DMS153 treated with DMSO at 0.1 percent for 48 hours (cell line): Measurements from ENCODE around the gene CDIP1.

Experiments used
- DNase-seq: peaks from one replicate; lab custom pipeline; 2025; ENCODE audit not compliant: unreplicated experiment; lab: John Stamatoyannopoulos, UW

Gene CDIP1

GRCh38 chr16:4515611-4516233 is 22.9 kb downstream of the CDIP1 start:
- no peak for DNase-seq

DNA sequence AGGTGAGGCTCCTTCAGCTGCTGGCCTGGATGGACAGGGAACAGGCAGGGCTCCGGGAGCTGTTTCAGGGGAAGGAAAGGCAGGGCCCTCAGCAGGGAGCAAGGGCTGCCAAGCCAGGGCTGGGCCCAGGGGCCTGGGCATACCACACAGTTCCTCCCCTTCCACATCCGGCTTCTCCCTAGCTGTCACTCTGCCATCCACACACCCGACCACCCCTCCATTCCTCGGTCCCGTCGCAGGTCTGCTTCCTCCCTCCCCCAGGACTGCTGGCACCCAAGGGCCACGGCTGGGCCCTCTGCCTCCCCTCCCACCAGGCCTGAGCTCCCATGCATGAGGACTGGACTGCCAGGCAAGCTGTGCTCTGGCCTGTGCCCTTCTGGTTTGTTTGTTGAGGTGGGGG is 24.0 kb downstream of the CDIP1 start:
- no peak for DNase-seq

DNA sequence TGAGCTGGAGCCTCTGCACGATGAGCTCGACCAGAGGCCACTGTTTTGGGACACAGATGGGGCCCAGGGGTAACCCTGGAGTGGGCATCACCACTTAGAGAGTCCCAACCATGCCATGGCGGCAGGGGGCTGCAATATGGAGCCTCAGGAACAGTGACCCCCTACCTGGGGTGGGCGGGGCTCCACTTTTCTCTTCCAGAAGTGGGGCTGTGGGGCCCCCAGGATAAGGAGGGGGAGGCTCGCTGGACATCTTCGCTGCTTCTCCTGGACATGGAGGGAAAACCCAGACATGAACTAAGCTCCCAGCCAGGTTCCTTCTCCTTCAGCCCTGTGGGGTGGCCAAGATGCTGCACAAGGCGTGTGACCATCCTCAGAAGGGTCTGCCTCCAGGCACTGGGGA is 24.7 kb downstream of the CDIP1 start:
- no peak for DNase-seq

DNA sequence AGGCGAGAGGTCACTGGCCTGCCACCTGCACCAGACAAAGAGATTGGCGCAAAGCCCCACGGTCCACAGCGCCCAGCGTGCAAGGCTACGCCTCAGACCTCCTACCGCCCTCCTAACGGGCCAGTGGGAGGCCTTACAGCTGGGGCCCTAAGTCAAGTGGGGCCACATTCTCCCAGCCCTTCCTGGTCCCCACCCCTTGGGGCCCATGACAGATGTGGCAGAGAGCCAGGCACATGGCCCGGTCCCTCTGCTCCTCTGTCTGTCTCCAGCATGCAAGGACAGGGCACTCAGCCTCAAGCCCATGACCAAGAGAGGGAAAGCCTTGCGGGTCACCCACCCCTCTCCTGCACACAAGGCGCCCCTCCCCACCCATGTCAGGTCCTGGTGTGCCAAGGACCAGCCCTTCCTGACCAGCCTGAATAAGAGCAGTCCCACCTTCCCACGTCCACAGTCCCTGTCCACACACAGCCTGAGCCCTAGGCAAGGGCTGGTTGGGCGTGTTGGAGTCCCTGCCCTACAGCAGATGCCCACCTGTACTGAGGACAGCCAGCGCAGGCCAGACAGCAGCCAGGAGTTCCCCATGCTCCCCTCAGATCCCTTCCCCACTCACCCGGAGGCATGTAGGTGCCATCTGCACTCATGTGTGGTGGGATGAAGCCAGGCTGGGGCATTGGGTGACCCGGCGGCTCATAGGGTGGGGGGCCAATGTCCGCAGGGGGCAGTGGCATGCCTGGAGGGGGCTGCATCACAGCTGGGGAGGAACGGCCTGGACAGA is 25.3 kb downstream of the CDIP1 start:
- DNase-seq = no peak

DNA sequence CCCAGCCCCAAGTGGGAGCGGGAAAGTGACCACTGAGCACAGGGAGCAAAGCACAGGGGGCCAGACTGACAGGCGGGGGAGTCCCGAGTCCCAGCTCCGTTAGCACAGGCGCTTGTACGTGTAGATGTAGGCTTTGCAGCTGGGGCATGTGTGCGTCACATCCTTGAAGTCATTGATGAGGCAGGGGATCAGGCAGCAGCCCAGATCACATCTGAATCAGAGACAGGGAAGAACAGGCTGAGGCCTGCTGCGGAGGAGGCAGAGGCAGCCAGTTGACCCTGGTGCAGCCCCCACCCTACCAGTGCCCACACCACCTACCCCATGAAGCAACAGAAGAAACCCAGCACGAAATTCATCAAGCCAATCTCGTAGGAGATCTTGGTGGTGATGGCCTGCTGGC is 26.1 kb downstream of the CDIP1 start:
- no peak for DNase-seq

DNA sequence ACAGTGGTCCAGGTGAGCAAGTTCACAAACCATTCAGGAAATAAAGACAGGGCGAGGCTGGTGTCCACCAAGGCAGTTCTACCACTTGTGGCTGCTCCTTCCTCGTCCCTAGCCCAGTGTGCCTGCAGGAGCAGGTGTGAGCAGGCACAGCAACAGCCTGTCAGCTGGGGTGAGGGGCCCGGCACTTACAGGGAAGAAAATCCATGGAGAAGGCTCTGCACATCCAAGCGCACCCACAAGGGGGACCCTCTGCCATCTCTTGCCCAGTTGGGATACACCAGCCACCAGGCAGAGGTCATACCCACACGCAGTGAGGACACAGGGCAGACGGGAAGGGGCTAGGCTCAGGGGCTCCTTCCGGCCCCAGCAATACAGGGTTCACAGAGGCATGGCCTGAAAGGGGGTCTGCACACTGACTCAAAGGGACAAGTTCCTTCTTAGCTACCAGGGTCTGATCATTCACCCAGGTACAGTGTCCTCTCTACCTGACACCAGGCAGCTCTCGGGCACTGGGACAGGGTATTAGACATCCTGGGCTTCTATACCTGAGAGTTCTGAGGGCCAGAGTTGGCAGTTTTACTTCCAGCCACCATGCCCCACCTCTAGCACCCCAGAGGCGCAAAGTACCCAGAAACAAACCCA is 27.0 kb downstream of the CDIP1 start:
- peak; percentile 0 for DNase-seq

DNA sequence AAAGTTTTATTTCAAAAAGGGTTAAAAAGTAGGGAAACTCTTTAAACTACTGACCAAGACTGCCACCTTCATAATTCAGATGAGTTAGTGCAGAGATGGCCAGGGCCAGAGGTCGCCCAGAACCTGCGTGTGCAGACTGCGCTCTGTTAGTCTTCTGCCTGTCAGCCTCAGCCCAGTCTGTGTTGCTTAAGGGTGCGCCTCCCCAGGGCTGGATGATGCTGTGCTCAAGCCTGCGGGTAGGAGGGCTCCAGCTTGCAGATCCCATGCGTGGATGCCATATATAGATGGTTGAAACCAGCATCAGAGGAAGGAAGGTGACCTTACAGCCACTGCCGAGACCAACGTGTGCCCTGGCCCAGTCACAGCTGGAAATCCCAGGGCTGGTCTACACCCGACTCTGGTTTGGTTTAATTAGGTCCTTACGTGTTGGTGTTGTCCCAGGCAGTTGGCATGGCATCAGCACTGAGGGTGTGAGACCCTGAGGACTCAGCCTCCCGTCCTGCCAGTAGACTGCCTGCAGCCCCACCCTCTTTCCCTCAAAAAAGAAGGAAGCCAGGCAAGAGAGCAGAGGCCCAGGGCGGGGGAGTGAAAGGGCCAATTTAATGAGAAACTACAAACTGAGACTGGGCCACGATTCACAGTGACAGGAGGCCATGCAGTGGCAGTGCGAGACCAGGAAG is 27.7 kb downstream of the CDIP1 start:
- DNase-seq = no peak

DNA sequence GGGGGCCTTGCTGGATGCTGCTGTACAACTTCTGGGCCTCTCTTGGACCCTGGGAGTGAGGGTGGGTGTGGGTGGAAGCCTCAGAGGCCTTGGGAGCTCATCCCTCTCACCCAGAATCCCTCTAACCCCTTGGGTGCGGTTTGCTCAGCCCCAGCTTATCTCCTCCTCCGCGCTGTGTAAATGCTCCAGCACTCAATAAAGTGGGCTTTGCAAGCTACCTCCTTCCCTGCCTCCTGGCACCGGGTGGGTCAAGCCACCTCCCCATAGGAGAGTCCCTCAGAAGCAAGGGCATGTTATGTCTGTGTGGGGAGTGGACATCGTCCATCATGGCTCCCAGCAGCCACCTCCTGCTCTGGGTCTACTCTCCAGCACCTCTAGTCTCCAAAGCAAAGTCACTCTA is 28.4 kb downstream of the CDIP1 start:
- DNase-seq = no peak

DNA sequence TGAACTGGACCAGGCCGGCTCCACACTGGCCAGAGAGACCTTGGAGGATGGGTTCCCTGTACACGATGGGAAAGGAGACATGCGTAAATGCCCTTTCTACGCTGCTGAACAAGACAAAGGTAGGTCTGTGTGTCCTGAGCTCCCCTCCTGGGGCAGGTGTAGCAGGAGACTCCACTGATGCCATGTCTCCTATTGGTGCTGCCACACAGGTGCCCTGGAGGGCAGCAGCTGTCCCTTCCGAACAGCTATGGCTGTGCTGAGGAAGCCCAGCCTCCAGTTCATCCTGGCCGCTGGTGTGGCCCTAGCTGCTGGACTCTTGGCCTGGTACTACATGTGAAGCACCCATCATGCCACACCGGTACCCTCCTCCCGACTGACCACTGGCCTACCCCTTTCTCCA is 29.2 kb downstream of the CDIP1 start:
- no peak for DNase-seq

GRCh38 chr16:4508806-4509205 is 29.8 kb downstream of the CDIP1 start:
- DNase-seq = no peak

DNA sequence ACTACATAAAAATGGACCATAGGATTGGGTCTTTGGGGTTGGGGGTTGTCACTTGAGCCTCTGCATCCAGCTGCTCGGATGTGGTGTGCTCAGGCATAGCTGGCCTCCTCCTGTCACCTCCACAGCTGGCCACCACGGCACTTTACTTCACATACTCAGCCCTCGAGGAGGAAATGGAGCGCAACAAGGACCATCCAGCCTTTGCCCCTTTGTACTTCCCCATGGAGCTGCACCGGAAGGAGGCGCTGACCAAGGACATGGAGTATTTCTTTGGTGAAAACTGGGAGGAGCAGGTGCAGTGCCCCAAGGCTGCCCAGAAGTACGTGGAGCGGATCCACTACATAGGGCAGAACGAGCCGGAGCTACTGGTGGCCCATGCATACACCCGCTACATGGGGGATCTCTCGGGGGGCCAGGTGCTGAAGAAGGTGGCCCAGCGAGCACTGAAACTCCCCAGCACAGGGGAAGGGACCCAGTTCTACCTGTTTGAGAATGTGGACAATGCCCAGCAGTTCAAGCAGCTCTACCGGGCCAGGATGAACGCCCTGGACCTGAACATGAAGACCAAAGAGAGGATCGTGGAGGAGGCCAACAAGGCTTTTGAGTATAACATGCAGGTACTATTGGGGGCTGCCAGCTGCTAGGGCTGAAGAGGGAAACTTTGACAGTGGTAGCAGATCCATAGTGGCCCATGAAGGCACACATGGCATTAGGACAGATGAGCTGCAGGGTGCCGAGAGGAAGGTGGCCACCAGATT is 30.8 kb downstream of the CDIP1 start:
- DNase-seq = no peak

DNA sequence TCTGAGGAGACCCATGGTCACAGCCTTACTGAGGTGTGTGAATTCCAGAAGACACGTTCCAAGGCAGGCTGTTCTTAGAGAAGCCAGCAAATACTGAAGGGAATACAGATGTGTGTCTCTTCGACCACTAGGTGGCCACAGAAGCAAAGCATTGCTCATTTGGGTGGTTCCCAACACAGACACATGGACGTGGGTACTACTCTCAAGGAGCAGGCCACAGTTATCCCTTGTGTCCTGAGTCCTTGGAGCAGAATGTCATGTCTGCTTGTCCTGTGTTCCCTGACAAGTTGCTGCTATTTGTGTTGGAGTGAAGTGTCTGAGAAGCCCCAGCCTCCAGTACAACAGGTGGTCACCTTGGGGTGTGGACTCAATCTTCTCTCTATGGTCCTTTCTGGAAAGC is 32.1 kb downstream of the CDIP1 start:
- peak; percentile 42 for DNase-seq

GRCh38 chr16:4505356-4506147 is 33.0 kb downstream of the CDIP1 start:
- DNase-seq = no peak

DNA sequence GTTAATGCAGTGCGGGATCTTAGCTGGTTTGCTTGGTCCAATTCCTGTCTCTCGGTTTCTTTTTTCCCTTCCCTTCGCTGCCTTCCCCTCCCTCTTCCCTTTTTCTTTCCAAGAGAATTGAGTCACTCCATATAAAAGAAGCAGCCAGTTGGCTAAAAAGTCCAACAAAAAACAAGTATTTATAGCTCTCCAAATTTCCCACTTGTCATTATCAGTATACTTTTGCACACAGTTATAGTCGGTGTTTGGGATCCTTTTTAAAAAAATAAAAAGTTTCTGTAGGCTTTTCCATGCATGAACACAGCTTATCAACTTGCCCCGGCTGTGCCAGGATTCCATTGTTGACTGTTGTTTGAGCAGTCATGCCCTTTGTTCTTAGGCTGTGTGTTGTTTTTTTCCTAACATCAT is 37.5 kb downstream of the CDIP1 start:
- no peak for DNase-seq

DNA sequence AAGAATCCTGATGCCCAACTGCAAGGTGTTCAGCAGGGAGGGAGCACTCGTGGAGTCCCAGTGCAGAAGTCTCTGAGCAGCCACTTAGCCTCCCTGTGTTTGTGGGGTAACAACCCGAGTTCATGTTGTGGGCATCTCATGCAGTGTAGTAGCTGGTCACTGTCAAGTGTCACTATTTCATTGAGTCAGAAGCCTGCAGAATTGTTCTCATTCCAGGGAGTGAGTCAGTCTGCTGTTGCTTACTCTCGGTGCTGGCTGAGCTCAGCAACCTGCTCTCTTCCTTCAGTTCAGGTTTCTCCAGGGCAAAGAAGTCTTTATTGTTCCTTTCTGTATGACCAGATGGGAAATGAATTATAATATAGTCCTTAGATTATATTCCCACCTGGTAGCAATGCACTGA is 38.3 kb downstream of the CDIP1 start:
- no peak for DNase-seq

- no peak for DNase-seq
These were observed 39.4 kb downstream of the CDIP1 start for GRCh38 chr16:4499196-4499555.

DNA sequence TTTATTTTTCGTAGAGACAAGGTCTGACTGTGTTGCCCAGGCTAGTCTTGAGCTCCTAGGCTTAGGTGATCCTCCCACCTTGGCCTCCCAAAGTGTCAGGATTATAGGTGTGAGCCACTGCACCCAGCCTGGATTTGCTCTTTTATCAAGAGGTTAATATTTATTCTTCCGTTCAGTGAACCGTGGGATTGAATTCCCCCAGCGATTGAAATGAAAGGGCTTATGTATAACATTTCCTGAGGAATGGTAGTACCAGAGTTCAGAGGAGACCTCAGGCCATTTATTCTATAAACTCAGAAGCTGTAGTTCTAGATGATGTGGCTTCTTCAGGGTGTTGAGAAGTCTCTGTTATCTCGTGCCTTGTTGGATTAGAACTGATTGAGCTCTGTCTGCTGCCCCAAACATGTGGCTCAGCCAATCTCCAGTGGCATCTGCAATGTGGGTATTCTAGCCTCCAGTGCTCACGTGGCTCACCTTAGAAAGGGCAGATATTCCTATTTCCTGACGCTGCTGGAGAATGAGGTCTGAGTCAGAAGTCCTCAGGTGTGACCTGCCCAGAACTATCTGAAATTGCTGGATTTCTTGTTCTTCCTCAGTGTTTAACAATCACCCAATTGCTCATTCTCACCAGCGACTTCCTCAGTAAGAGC is 39.9 kb downstream of the CDIP1 start:
- DNase-seq = no peak

DNA sequence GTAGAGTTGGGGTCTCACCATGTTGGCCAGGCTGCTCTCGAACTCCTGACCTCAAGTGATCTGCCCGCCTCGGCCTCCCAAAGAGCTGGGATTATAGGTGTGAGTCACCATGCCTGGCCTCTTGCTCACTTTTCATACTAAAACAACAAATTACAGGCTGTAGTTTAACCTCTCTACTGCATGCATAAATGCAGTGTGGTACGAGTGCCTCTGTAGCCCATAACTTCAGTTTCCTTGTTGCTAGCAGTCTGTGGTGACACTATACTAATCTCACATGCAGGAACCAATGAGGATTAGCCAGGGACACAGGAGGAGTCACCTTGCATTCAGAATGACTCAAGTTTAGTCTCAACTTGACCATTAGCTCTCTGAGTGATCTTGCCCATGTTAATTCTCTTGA is 42.3 kb downstream of the CDIP1 start:
- no peak for DNase-seq

DNA sequence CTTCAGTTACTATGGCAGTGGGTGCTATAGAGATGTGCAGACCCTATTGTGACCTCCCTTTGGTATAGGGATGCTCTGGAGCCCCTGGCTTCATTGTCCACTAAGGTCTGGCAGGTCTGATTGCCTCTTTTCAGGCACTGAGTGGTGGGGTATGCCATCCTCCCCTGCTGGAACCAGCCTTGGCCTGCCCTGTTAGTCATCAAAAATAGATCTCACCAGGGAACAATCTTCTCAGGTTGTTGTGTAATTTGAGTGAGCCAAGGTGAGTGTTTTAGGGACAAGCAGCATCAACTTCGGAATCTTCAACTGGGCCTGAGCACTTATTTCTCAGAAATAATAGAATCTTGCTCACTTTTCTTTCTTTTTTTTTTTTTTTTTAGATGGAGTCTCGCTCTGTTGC is 42.8 kb downstream of the CDIP1 start:
- DNase-seq = no peak
